ENCODE measurements around the gene TNNI3K. TPM values are rescaled to one million over a fixed set of nuclear protein-coding genes. Genes with fewer than 3 reads are reported as not detected.

Gene TNNI3K
- total RNA-seq, 1 donor from 2014 or later, result not detected

DNA sequence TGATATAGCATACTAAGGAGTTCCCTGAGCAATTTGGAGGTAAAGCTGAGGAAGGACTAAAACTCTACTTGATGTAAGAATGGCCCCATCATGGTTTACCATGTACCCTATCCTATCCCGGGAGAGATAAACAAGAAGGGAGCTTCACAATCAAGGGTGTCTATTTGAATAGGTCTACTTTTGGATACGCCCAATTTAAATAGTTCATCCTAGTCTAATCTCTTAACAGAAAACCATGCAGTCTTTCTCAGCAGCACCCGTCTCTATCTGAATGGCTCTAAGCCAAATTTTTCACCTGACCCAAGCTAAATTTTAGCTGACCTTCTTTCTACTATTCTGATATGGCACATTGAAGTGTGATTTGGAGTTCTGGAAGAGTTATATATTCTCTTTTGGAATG lies 122.0 kb downstream of the TNNI3K start:
- intact Hi-C loops (cut with DNase I), result no loop called here
- no peak for DNase-seq (ENCODE audit: extremely low spot score in 2 of 2)

DNA sequence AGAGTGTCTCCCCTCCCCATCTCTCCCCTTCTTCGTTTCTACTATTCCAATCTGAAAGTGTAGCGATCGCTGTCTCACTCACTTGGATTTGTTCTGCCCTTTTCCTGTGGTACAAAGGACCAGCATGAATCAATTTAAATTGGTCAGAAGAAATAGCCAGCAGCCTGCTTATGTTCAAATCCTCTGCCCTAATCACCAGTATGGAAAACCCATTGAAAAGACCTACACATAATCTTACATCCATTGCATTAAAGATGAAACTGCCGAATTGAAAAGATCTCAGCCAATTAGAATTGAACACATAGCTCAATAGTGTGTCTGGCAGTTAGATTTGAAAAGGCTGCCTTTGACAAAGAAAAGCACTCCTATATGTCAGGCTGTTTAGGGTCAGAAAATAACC lies 122.6 kb downstream of the TNNI3K start:
- Histone ChIP-seq H3K36me3 (no peaks in the 10 kb centered on the region), H3K4me1 (no peaks in the 10 kb centered on the region), H3K9me3 (no peaks in the 10 kb centered on the region), H3K27me3 (no peaks in the 10 kb centered on the region), H3K4me3 (no peak overlapping the region), H3K27ac (no peak overlapping the region)
- intact Hi-C loops (cut with DNase I), result no loop called here
- no peak for DNase-seq (ENCODE audit: extremely low spot score in 2 of 2)
- TF ChIP-seq, protein P1, sequence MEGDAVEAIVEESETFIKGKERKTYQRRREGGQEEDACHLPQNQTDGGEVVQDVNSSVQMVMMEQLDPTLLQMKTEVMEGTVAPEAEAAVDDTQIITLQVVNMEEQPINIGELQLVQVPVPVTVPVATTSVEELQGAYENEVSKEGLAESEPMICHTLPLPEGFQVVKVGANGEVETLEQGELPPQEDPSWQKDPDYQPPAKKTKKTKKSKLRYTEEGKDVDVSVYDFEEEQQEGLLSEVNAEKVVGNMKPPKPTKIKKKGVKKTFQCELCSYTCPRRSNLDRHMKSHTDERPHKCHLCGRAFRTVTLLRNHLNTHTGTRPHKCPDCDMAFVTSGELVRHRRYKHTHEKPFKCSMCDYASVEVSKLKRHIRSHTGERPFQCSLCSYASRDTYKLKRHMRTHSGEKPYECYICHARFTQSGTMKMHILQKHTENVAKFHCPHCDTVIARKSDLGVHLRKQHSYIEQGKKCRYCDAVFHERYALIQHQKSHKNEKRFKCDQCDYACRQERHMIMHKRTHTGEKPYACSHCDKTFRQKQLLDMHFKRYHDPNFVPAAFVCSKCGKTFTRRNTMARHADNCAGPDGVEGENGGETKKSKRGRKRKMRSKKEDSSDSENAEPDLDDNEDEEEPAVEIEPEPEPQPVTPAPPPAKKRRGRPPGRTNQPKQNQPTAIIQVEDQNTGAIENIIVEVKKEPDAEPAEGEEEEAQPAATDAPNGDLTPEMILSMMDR (IDR thresholded peaks at IDR 0.05), result no peak
- TF ChIP-seq POLR2AphosphoS5 (IDR thresholded peaks at IDR 0.05; ENCODE audit: insufficient read depth in 1 of 2, low read depth in 1 of 2) (no peak), POLR2A (IDR thresholded peaks at IDR 0.05) (no peak)

More for the DNA sequence above, 122.0 kb downstream of the TNNI3K start:
- Histone ChIP-seq H3K36me3 (no peaks in the 10 kb centered on the region), H3K27ac (no peak overlapping the region), H3K9me3 (no peaks in the 10 kb centered on the region), H3K27me3 (no peaks in the 10 kb centered on the region), H3K4me1 (no peaks in the 10 kb centered on the region), H3K4me3 (no peak overlapping the region)
- no peak for TF ChIP-seq POLR2A (IDR thresholded peaks at IDR 0.05)
- no peak for TF ChIP-seq POLR2AphosphoS5 (IDR thresholded peaks at IDR 0.05; ENCODE audit: insufficient read depth in 1 of 2, low read depth in 1 of 2)
- TF ChIP-seq, protein P1 (IDR thresholded peaks at IDR 0.05), result no peak

DNA sequence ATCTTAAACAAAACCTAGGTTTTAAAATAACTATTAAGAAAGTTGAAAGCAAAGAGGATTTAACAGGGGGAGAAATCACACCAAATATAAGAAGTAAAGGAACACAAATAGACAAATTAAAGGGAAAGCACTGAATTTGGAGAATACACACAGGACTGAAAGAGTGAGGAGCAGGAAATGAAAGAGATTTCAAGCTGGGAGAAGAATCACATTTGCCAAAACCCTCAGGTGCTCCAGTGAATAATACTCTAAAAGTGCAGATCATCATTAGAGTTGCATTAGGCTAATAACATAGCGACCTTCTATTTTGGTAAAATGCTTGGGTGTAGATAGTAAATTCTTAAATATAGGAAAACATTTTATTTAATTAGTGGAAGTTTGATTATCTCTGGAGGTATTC lies 127.5 kb downstream of the TNNI3K start:
- intact Hi-C loops (cut with DNase I), result no loop called here
- no peak overlapping the region for H3K27ac ChIP-seq

DNA sequence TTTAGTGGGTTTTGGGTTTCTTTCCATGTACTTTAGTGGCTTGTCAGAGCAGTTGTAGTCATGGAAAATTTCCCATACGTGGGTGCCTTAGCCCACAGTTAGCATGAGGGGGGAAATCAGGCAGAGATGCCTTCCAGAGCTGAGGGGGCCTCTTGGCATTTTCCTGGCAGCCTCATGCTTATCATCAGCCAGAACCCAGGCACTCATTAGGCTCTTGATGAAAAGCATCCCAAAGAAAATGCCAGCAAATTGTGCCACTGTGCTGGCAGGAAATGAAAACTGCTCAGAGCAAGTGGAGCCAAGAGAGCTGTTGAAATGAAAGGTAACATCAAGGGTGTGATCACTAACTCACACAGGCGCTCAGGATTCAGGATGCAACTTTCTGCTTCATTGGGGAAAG lies 128.0 kb downstream of the TNNI3K start:
- DNase-seq (ENCODE audit: extremely low spot score in 2 of 2), result no peak
- H3K4me3 ChIP-seq, result no peak overlapping the region
- H3K36me3 ChIP-seq, result no peaks in the 10 kb centered on the region
- no peak overlapping the region for H3K27ac ChIP-seq
- intact Hi-C loops (cut with DNase I), result no loop called here
- no peak for TF ChIP-seq POLR2AphosphoS5 (IDR thresholded peaks at IDR 0.05; ENCODE audit: insufficient read depth in 1 of 2, low read depth in 1 of 2)
- no peak for TF ChIP-seq POLR2A (IDR thresholded peaks at IDR 0.05)
- TF ChIP-seq, protein P1 (IDR thresholded peaks at IDR 0.05), result no peak
- no peaks in the 10 kb centered on the region for H3K27me3 ChIP-seq
- no peaks in the 10 kb centered on the region for H3K9me3 ChIP-seq
- H3K4me1 ChIP-seq, result no peaks in the 10 kb centered on the region

More for the DNA sequence above, 127.5 kb downstream of the TNNI3K start:
- no peak for DNase-seq (ENCODE audit: extremely low spot score in 2 of 2)
- H3K36me3 ChIP-seq, result no peaks in the 10 kb centered on the region
- H3K27me3 ChIP-seq, result no peaks in the 10 kb centered on the region
- H3K4me1 ChIP-seq, result no peaks in the 10 kb centered on the region
- TF ChIP-seq POLR2A (IDR thresholded peaks at IDR 0.05) (no peak), POLR2AphosphoS5 (IDR thresholded peaks at IDR 0.05; ENCODE audit: insufficient read depth in 1 of 2, low read depth in 1 of 2) (no peak)
- TF ChIP-seq, protein P1 (IDR thresholded peaks at IDR 0.05), result no peak
- no peak overlapping the region for H3K4me3 ChIP-seq
- H3K9me3 ChIP-seq, result no peaks in the 10 kb centered on the region

DNA sequence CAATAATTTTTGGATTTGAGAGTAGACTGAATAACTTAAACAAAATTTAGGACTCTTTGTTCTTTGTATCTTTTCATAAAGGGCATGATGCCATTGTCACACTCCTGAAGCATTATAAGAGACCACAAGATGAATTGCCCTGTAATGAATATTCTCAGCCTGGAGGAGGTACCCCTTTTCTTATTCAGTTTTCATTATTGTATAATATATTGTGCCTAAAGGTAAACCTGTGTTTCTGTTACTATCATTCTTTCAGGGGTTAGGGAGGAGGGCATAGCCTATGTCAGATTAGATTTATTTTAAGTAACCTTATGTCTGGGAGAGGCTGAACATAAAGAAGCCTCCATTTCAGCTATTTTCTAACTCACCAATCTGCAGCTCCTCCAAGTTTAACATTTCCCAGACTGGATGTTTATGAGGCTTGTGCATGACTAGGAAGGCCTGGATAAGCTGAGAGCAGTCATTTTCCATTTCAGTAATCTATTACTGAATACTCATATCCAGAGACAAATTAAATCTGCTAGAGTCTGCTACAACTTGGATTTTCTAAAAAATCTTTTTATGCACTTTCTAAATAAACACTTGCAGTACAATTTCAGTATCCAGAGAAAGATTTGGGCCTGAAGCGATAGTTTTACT lies 132.1 kb downstream of the TNNI3K start:
- DNase-seq (ENCODE audit: extremely low spot score in 2 of 2), result no peak
- H3K9me3 ChIP-seq, result no peaks in the 10 kb centered on the region
- no peaks in the 10 kb centered on the region for H3K36me3 ChIP-seq
- H3K4me1 ChIP-seq, result no peaks in the 10 kb centered on the region
- H3K27me3 ChIP-seq, result no peaks in the 10 kb centered on the region
- H3K4me3 ChIP-seq, result no peak overlapping the region
- H3K27ac ChIP-seq, result no peak overlapping the region
- intact Hi-C loops (cut with DNase I), result no loop called here
- TF ChIP-seq, protein P1 (IDR thresholded peaks at IDR 0.05), result no peak
